HG03520 (cell line): Measurements from ENCODE around the gene HMGXB3.

Experiments used
- ATAC-seq: cut with Tn5 transposase; IDR thresholded peaks from one replicate; pipeline ENCODE4 v1.9.1; 2021; ENCODE audit warnings: mild to moderate bottlenecking, moderate library complexity; ENCODE audit not compliant: unreplicated experiment

Gene HMGXB3, protein sequence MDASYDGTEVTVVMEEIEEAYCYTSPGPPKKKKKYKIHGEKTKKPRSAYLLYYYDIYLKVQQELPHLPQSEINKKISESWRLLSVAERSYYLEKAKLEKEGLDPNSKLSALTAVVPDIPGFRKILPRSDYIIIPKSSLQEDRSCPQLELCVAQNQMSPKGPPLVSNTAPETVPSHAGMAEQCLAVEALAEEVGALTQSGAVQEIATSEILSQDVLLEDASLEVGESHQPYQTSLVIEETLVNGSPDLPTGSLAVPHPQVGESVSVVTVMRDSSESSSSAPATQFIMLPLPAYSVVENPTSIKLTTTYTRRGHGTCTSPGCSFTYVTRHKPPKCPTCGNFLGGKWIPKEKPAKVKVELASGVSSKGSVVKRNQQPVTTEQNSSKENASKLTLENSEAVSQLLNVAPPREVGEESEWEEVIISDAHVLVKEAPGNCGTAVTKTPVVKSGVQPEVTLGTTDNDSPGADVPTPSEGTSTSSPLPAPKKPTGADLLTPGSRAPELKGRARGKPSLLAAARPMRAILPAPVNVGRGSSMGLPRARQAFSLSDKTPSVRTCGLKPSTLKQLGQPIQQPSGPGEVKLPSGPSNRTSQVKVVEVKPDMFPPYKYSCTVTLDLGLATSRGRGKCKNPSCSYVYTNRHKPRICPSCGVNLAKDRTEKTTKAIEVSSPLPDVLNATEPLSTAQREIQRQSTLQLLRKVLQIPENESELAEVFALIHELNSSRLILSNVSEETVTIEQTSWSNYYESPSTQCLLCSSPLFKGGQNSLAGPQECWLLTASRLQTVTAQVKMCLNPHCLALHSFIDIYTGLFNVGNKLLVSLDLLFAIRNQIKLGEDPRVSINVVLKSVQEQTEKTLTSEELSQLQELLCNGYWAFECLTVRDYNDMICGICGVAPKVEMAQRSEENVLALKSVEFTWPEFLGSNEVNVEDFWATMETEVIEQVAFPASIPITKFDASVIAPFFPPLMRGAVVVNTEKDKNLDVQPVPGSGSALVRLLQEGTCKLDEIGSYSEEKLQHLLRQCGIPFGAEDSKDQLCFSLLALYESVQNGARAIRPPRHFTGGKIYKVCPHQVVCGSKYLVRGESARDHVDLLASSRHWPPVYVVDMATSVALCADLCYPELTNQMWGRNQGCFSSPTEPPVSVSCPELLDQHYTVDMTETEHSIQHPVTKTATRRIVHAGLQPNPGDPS (N-terminal part only)

DNA sequence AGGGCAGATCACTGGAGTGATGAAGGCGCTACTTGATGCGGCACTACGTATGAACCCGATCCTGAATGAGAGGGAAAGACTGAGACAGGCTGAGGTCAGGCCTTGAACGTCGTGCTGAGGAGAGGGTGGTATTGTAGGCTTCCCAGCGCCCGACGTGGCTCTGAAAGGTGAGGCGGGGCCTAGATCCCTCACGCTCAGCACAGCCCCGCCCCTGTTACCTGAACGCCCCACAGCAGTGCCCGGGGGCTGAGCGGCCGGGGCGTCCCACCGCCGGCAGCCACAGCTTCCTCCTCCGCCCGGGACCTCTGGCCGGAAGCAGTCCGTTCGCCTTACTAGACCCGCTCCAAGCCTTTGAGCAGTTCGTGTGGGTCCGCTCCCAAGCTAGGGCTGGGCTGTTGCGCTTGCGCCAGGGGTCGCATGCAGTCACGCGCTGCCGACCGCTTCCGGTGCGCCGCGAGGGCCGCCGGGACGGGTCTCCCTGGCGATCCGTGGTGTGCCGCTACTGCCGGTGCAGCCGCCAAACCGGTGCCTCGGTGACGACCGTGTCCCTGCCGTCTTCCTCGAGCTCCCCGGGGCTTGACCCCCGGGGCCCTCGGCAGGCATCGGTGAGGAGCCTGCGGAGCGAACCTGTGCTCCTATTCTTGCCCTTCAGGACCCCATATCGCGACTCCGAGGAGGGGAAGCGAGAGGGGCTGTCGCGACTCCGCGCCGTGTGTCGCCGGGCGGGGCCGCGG, at the start of gene HMGXB3, which contains the start of gene TIGD6:
HMGXB3 (plus strand) TSS at position 484 of the 734 bp plus-strand sequence. CDS start 4,114 bp downstream, outside the sequence.
TIGD6 (minus strand) TSS at position 399 of the 734 bp plus-strand sequence. CDS start 4,306 bp downstream, outside the sequence.
- peak; percentile 76 for ATAC-seq

- ATAC-seq = no peak
Observed at GRCh38 chr5:149951138-149951749, 49.3 kb upstream of the HMGXB3 start.

GRCh38 chr5:149953436-149954121, 47.0 kb upstream of the HMGXB3 start:
- no peak for ATAC-seq

GRCh38 chr5:149954798-149955197, 45.7 kb upstream of the HMGXB3 start:
- no peak for ATAC-seq

GRCh38 chr5:149956685-149957084, 43.9 kb upstream of the HMGXB3 start:
- ATAC-seq = no peak

GRCh38 chr5:149957855-149958254, 42.7 kb upstream of the HMGXB3 start:
- ATAC-seq = no peak

DNA sequence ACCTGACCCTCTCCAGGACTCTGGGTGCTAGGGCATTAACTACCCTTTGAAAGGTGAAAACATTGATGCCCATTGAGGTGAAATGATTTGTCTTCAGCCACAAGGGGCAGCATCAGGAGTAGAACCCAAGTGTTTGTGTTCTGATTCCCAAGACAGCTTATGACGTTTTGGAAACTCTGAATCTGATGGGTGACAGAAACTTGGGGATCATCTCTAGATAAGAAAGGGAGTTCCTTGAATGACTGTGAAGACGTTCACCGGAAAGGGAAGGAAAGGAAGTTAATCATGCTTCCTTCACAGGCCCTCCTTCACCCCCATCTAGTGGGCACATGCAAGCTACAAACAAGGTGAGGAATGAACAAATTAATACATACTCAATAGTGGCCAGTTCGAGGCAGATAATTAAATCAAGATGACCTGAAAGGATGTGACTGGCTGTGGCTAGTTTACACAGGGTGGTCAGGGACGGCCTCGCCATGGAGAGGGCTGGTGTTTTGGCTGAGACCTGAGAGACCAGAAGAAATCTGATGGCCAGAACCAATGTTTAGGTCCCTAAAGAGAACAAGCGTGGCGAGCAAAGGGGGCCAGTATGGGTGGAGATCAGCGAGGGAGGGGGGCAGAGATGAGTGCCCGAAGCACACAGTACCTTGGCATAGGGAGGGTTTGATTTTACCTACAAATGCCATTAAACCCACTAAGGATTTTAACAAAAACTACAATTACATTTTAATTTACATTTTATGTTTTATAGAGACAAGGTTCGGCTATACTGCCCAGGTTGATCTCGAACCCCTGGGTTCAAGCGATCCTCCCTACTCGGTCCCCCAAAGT, 40.9 kb upstream of the HMGXB3 start:
- ATAC-seq = no peak

- peak; percentile 99 for ATAC-seq
Observed at GRCh38 chr5:149960272-149961185, 40.0 kb upstream of the HMGXB3 start, which contains the start of gene SLC26A2. Gene SLC26A2, plus strand, starts transcription at chr5:149960758. Its CDS starts 16,895 bp downstream, at chr5:149977653.

DNA sequence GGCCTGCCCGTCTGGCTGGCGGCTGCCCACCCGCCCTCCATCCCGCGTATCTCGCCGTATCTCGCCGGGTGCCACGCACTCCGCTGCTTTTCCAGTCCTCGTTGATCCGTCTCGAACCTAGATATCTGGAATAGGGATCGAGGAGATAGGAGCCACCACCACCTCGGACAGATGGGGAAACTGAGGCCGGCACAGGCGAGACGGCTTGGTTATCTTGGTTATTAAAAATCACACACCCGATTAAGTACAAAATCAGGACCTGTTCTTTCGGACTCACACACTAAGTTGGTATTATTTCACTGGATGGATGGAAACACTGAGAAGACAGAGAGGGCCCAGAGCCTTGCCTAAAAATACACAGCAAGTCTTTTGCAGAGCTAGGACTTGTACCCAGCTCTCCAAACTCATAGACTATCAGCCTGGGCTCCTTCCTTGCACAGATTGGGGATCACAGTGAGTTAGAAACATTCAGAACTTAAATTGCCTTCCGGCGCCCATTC, 39.3 kb upstream of the HMGXB3 start:
- no peak for ATAC-seq

GRCh38 chr5:149961957-149962409, 38.6 kb upstream of the HMGXB3 start:
- ATAC-seq = no peak

GRCh38 chr5:149962601-149963300, 37.8 kb upstream of the HMGXB3 start:
- ATAC-seq = no peak

DNA sequence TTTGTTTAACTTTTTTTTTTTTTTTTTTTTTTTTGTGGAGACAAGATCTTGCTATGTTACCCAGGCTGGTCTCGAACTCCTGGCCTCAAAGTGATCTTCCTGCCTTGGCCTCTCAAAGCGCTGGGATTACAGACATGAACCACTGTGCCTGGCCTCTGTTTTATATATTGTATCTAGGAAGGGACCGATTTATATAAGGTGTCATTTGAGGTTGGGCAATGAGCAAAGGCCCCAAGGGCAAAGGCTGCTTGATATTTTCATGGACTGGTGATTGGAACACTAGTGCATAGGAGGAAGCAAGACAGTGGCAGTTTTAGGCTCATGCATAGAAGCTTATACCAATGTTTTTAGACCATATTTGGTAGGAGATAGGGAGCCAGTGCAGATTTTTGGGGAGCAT, 36.8 kb upstream of the HMGXB3 start:
- ATAC-seq = no peak

DNA sequence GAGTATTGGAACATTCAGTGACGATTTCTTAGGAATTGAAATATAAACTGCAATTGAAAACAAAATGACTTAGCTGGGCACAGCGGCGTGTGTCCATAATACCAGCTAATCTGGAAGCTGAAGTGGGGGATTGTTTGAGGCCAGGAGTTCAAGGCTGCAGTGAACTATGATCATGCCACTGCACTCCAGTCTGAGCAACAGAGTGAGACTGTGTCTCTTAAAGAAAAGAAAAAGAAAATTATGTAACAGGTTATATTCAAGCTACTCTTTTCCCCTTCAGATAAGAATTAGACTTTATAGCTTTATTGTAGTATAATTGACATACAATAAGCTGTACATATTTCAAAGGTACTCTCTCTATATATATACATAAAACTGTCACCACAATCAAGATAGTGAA, 33.6 kb upstream of the HMGXB3 start:
- no peak for ATAC-seq

GRCh38 chr5:149969181-149969930, 31.2 kb upstream of the HMGXB3 start:
- ATAC-seq = no peak

DNA sequence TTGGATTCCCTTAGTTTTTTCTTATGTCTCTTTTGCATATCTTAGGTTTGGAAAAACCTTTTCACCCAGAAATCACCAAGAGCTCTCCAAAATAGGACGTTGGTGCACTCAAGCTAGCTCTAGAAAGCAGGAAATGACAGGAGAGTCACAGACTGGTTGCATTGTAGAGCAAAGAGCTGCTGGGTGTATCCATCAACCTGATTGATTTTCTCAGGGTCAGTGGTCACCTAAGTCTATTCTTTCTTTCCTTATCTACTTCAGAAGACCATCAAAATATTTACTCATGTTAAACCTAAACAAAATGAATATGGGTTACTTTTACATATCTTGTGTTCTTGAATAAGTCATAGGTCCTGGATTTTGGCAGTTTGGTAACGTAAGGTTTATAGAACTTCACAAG, 25.1 kb upstream of the HMGXB3 start:
- no peak for ATAC-seq

DNA sequence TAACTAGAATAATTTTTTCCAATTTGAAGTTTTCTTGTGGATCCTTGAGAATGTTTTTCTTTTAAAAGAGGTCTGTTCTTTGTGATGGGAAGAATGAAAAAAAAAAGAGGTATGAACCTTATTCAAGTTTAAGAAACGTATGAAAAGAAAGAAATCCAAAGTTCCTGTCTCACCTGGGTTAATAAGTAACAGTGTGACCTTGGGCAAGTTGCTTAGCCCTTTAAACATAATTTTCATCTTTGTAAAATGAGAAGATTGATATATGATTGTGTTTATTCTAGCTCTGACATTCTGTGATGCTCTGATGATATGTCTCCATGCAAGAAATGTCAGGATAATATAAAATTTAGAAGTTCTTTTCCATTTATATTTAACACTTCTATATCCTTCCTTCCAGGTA, 20.6 kb upstream of the HMGXB3 start:
- ATAC-seq = no peak
